K562 (cell line): ENCODE measurements around the gene FDX2. TPM values are rescaled to one million over a fixed set of nuclear protein-coding genes. Genes with fewer than 3 reads are reported as not detected.

Source experiments
- BCOR ChIP-seq: fragments of 450-650 bp; IDR thresholded peaks from 2 replicates; pipeline ENCODE4 v1.6.1; 2016
- BRD9 ChIP-seq: fragments of 450-650 bp; IDR thresholded peaks from 2 replicates; pipeline ENCODE4 v1.6.1; 2018; ENCODE audit warnings: low read depth; ENCODE audit not compliant: partially characterized antibody
- BRF1 ChIP-seq: IDR thresholded peaks from 3 replicates; pipeline ENCODE4 v1.6.1; 2011; ENCODE audit warnings: borderline replicate concordance, mild to moderate bottlenecking; ENCODE audit not compliant: insufficient read length; ENCODE audit errors: extremely low read depth
- CBFB ChIP-seq: sonication (generic); formaldehyde crosslinking; IDR thresholded peaks from 2 replicates; pipeline ENCODE4 v1.4.0; 2020; ENCODE audit warnings: mild to moderate bottlenecking, missing genetic modification reagents
- CTBP1 ChIP-seq: fragments of 450-650 bp; IDR thresholded peaks from 2 replicates; pipeline ENCODE4 v1.6.1; 2016; ENCODE audit warnings: borderline replicate concordance
- EHMT2 ChIP-seq: fragments of 450-650 bp; IDR thresholded peaks from 2 replicates; pipeline ENCODE4 v1.6.1; 2018; ENCODE audit warnings: antibody characterized with exemption
- EWSR1 ChIP-seq: fragments of 450-650 bp; IDR thresholded peaks from 2 replicates; pipeline ENCODE4 v1.6.1; 2018; ENCODE audit warnings: borderline replicate concordance, mild to moderate bottlenecking, low read depth, moderate library complexity; ENCODE audit not compliant: partially characterized antibody
- HSF4 ChIP-seq: fragments of 250-450 bp; sonication (Bioruptor Pico); IDR thresholded peaks from 2 replicates; pipeline ENCODE4 v2.1.2; 2022; ENCODE audit warnings: mild to moderate bottlenecking, moderate library complexity, borderline replicate concordance
- ILF3 ChIP-seq: fragments of 450-650 bp; IDR thresholded peaks from 2 replicates; pipeline ENCODE4 v1.6.1; 2018; ENCODE audit warnings: antibody characterized with exemption, mild to moderate bottlenecking, moderate library complexity, borderline replicate concordance
- JUN ChIP-seq, 2 experiments: sonication (generic) in 1 of 2; formaldehyde crosslinking in 1 of 2; IDR thresholded peaks; 2 replicates each; pipeline versions ENCODE4 v1.6.1 to v1.8.0; 2012 to 2022; ENCODE audit warnings: borderline replicate concordance in 2 of 2, mild to moderate bottlenecking in 2 of 2, improper control_type of control experiment in 1 of 2, low read depth in 1 of 2, low read length in 1 of 2, missing genetic modification reagents in 1 of 2
- KAT8 ChIP-seq: fragments of 450-650 bp; IDR thresholded peaks from 2 replicates; pipeline ENCODE4 v1.6.1; 2016; ENCODE audit warnings: low read depth, mild to moderate bottlenecking
- MED1 ChIP-seq: sonication (generic); formaldehyde crosslinking; IDR thresholded peaks from 2 replicates; pipeline ENCODE4 v1.8.1; 2023; ENCODE audit warnings: missing genetic modification reagents, borderline replicate concordance
- MEF2D ChIP-seq: conservative IDR thresholded peaks from 2 replicates; pipeline ENCODE4 v1.6.1; 2016; ENCODE audit warnings: low read depth, missing genetic modification characterization, missing compliant biosample characterization
- MTA1 ChIP-seq: fragments of 450-650 bp; IDR thresholded peaks from 2 replicates; pipeline ENCODE4 v1.6.1; 2017; ENCODE audit warnings: borderline replicate concordance
- PHB2 ChIP-seq: fragments of 450-650 bp; IDR thresholded peaks from 2 replicates; pipeline ENCODE4 v1.6.1; 2017; ENCODE audit warnings: low read depth
- RBFOX2 ChIP-seq: fragments of 200-400 bp; formaldehyde crosslinking; IDR thresholded peaks from 2 replicates; pipeline ENCODE4 v1.6.1; 2017; ENCODE audit warnings: low read depth, mild to moderate bottlenecking, low read length, moderate library complexity
- SMC3 ChIP-seq: conservative IDR thresholded peaks from 2 replicates; pipeline ENCODE4 v1.6.1; 2011; ENCODE audit warnings: low read depth, low read length, improper control_type of control experiment; ENCODE audit not compliant: insufficient read depth
- TAF15 ChIP-seq: fragments of 200-400 bp; formaldehyde crosslinking; IDR thresholded peaks from 2 replicates; pipeline ENCODE4 v1.6.1; 2017; ENCODE audit warnings: mild to moderate bottlenecking, low read depth, low read length, moderate library complexity
- TGIF2 ChIP-seq: sonication (generic); formaldehyde crosslinking; IDR thresholded peaks from 2 replicates; pipeline ENCODE4 v1.8.1; 2022; ENCODE audit warnings: mild to moderate bottlenecking, missing genetic modification reagents, moderate library complexity
- TRIM24 ChIP-seq, 2 experiments: fragments of 450-650 bp; IDR thresholded peaks; 2 replicates each; pipeline ENCODE4 v1.6.1; 2016
- ZNF121 ChIP-seq: sonication (generic); formaldehyde crosslinking; conservative IDR thresholded peaks from 2 replicates; pipeline ENCODE4 v1.8.0; 2022; ENCODE audit warnings: missing genetic modification reagents
- ZNF146 ChIP-seq: IDR thresholded peaks from one replicate; pipeline ENCODE4 v1.6.1; 2018; ENCODE audit warnings: missing compliant biosample characterization; ENCODE audit not compliant: unreplicated experiment
- ZNF174 ChIP-seq: fragments of 250-450 bp; sonication (Bioruptor Pico); IDR thresholded peaks from 2 replicates; pipeline ENCODE4 v1.4.0; 2020; ENCODE audit warnings: mild to moderate bottlenecking
- polyA plus RNA-seq, 8 experiments: library from polyadenylated mRNA; depleted of rRNA in 4 of 8; stranded (reverse) in 5 of 8; unstranded in 3 of 8; fragments of >200 nt; fragmentation: Nextera tagmentation in 2 of 8; fragmentation: Illumina TruSeq in 1 of 8; extraction: Ambion mirVana in 2 of 8; extraction: Trizol in 1 of 8; gene quantifications; 2 replicates each; pipeline versions ENCODE4 v1.2.1 to v1.2.3, GENCODE V29; 2011 to 2014; ENCODE audit warnings: inconsistent platforms in 1 of 8, missing spikeins in 1 of 8
- total RNA-seq, 7 experiments: library from RNA; depleted of rRNA in 6 of 7; stranded (reverse); fragments of >200 nt in 6 of 7; fragmentation: Illumina TruSeq in 2 of 7; extraction: Trizol in 2 of 7; gene quantifications; 2 replicates each; pipeline versions ENCODE4 v1.2.1 to v1.2.3, GENCODE V29; 2011 to 2021; ENCODE audit warnings: low replicate concordance in 1 of 7
- TF ChIP-seq, protein P1 (sequence below): fragments of 250-450 bp; sonication (Bioruptor Pico); IDR thresholded peaks from 2 replicates; pipeline ENCODE4 v1.4.0; 2020; ENCODE audit warnings: borderline replicate concordance

Gene FDX2
- total and polyA plus RNA-seq, 9 of the 15 experiments (the other 6 are each of a cell fraction or from before 2014, with no cell fraction given), result 2.5 to 49.8 (median 29.7) TPM

DNA sequence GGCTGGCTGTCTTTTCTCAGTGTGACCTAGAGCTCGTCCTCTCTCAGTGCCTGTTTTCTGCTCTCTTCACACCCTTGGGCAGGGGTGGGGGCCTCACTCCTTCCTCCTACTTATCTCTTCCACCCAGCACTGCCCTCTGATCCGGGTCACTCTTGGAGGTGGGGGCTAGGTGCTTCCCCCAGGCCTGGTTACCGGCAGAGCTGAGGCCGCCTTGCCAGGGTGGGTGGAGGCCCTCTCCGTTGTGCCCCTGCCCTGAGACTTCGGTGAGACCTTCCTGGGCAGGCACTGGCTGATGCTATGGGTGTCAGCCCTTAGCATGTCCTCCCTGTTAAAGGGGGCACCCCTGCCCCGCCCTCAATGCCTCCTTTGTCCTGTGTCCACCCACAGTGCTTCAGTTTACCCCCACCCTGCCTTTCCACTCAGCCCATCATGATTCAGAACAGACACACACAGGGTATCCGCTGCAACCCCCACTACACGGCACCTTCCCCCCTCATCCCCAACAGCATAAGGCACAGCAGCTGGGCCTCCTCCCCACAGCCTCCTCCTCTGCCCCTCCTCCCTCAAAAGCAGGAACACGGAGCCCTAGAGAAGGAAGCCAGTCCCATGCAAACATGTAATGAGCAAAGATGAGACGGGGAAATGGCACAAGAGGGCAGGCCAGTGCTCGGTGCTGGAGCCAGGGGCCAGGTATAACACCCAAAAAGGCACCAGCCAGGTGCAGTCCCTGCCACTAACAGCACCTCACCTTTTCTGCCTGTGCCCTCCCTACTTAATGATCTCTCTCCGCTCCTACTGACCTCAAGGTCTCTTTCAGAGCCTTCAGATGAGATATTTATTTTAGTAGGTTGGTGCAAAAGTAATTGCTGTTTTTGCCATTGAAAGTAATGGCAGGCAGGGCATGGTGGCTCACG, 16.0 kb downstream of the FDX2 start (continued):
- no peak for TF ChIP-seq JUN (IDR thresholded peaks at IDR 0.05; ENCODE audit: borderline replicate concordance, low read depth, low read length)
- peak; percentile 55; the same call in 1 of the 2 replicates for TF ChIP-seq JUN (CRISPR knock-in tag; IDR thresholded peaks at IDR 0.05; ENCODE audit: borderline replicate concordance)
- peak; percentile 85 for TF ChIP-seq RBFOX2
- 0 out of 2 replicates have a peak, but pooled peaks have one; percentile 28 for TF ChIP-seq MEF2D (tag)
- TF ChIP-seq EWSR1, result no peak
- no peak for TF ChIP-seq CBFB (CRISPR knock-in tag)
- TF ChIP-seq ZNF121 (CRISPR knock-in tag), result no peak
- TF ChIP-seq, protein P1, sequence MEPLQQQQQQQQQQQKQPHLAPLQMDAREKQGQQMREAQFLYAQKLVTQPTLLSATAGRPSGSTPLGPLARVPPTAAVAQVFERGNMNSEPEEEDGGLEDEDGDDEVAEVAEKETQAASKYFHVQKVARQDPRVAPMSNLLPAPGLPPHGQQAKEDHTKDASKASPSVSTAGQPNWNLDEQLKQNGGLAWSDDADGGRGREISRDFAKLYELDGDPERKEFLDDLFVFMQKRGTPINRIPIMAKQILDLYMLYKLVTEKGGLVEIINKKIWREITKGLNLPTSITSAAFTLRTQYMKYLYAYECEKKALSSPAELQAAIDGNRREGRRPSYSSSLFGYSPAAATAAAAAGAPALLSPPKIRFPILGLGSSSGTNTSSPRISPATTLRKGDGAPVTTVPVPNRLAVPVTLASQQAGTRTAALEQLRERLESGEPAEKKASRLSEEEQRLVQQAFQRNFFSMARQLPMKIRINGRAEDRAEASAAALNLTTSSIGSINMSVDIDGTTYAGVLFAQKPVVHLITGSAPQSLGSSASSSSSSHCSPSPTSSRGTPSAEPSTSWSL (CRISPR knock-in tag), result no peak
- no peak for TF ChIP-seq BRF1
- no peak for TF ChIP-seq MED1 (CRISPR knock-in tag)
- TF ChIP-seq PHB2, result peak; percentile 71
- TF ChIP-seq BRD9, result no peak
- TF ChIP-seq CTBP1, result peak; percentile 88; the same call in 1 of the 2 replicates
- TF ChIP-seq HSF4 (CRISPR knock-in tag), result no peak; the same call in 1 of the 2 replicates
- no peak for TF ChIP-seq TGIF2 (CRISPR knock-in tag)
- peak in 1 of 2 experiments; percentile 37; a peak in 1 of 4 replicates for TF ChIP-seq TRIM24 (IDR thresholded peaks at IDR 0.05)
- TF ChIP-seq MTA1, result 0 out of 2 replicates have a peak, but pooled peaks have one; percentile 28
- 0 out of 2 replicates have a peak, but pooled peaks have one; percentile 28 for TF ChIP-seq EHMT2
- TF ChIP-seq TAF15, result no peak
- TF ChIP-seq ZNF146 (CRISPR knock-in tag), result no peak
- peak; percentile 58; the same call in 1 of the 2 replicates for TF ChIP-seq BCOR
- no peak for TF ChIP-seq KAT8
- no peak for TF ChIP-seq ZNF174 (CRISPR knock-in tag)
- no peak for TF ChIP-seq SMC3
- TF ChIP-seq ILF3, result no peak
